ENCODE measurements around the gene CHRNB2.

The CHRNB2 gene

GRCh38 chr1:154594811-154595210 is 27.2 kb downstream of the CHRNB2 start:
- H3K9me3 Mint-ChIP-seq: no peaks in the 10 kb centered on the region
- peaks cover 11% of the 10 kb centered on the region for H3K4me1 Mint-ChIP-seq
- H3K4me3 Mint-ChIP-seq: no peak overlapping the region
- TF ChIP-seq CTCF (IDR thresholded peaks at IDR 0.05; ENCODE audit: unreplicated experiment in 3 of 3): no peak
- H3K36me3 Mint-ChIP-seq (ENCODE audit: low read depth): peaks cover 74% of the 10 kb centered on the region
- H3K27me3 Mint-ChIP-seq (ENCODE audit: low read depth): no peaks in the 10 kb centered on the region
- H3K27ac Mint-ChIP-seq: no peak overlapping the region

- Mint-ChIP-seq H3K4me3 (no peak overlapping the region), H3K36me3 (ENCODE audit: low read depth) (peaks cover 73% of the 10 kb centered on the region), H3K4me1 (peaks cover 11% of the 10 kb centered on the region), H3K27me3 (ENCODE audit: low read depth) (no peaks in the 10 kb centered on the region), H3K9me3 (no peaks in the 10 kb centered on the region), H3K27ac (no peak overlapping the region)
- TF ChIP-seq CTCF (IDR thresholded peaks at IDR 0.05; ENCODE audit: unreplicated experiment in 3 of 3): no peak
Observed at GRCh38 chr1:154595621-154596020, 28.0 kb downstream of the CHRNB2 start.

- TF ChIP-seq CTCF (IDR thresholded peaks at IDR 0.05; ENCODE audit: unreplicated experiment in 3 of 3): no peak
- Mint-ChIP-seq H3K9me3 (no peaks in the 10 kb centered on the region), H3K4me3 (no peak overlapping the region), H3K36me3 (ENCODE audit: low read depth) (peaks cover 70% of the 10 kb centered on the region), H3K27me3 (ENCODE audit: low read depth) (no peaks in the 10 kb centered on the region), H3K27ac (no peak overlapping the region), H3K4me1 (peaks cover 5% of the 10 kb centered on the region)
Observed at GRCh38 chr1:154598871-154599635, 31.5 kb downstream of the CHRNB2 start.

GRCh38 chr1:154599658-154600057 is 32.1 kb downstream of the CHRNB2 start:
- TF ChIP-seq CTCF (IDR thresholded peaks at IDR 0.05; ENCODE audit: unreplicated experiment in 3 of 3): no peak
- Mint-ChIP-seq H3K4me3 (no peak overlapping the region), H3K27ac (no peak overlapping the region), H3K4me1 (peaks cover 4% of the 10 kb centered on the region), H3K9me3 (no peaks in the 10 kb centered on the region), H3K27me3 (ENCODE audit: low read depth) (no peaks in the 10 kb centered on the region), H3K36me3 (ENCODE audit: low read depth) (peaks cover 68% of the 10 kb centered on the region)

GRCh38 chr1:154603317-154603716 is 35.7 kb downstream of the CHRNB2 start:
- no peak overlapping the region for H3K27ac Mint-ChIP-seq
- TF ChIP-seq CTCF (IDR thresholded peaks at IDR 0.05; ENCODE audit: unreplicated experiment in 3 of 3): no peak
- H3K4me1 Mint-ChIP-seq: peaks cover 23% of the 10 kb centered on the region

GRCh38 chr1:154605534-154605933 is 38.0 kb downstream of the CHRNB2 start:
- peaks cover 29% of the 10 kb centered on the region for H3K4me1 Mint-ChIP-seq
- H3K36me3 Mint-ChIP-seq (ENCODE audit: low read depth): peaks cover 35% of the 10 kb centered on the region
- no peaks in the 10 kb centered on the region for H3K9me3 Mint-ChIP-seq
- no peak overlapping the region for H3K4me3 Mint-ChIP-seq
- H3K27me3 Mint-ChIP-seq (ENCODE audit: low read depth): no peaks in the 10 kb centered on the region
- no peak overlapping the region for H3K27ac Mint-ChIP-seq
- no peak for TF ChIP-seq CTCF (IDR thresholded peaks at IDR 0.05; ENCODE audit: unreplicated experiment in 3 of 3)

More at GRCh38 chr1:154603317-154603716, 35.7 kb downstream of the CHRNB2 start:
- Mint-ChIP-seq H3K9me3 (no peaks in the 10 kb centered on the region), H3K27me3 (ENCODE audit: low read depth) (no peaks in the 10 kb centered on the region), H3K36me3 (ENCODE audit: low read depth) (peaks cover 50% of the 10 kb centered on the region), H3K4me3 (no peak overlapping the region)

All from nephron (organoid).